Skeletal muscle tissue (tissue), 4 donors: Measurements from ENCODE around the gene JCHAIN. TPM values are rescaled to one million over a fixed set of nuclear protein-coding genes. Genes with fewer than 3 reads are reported as not detected.
"Not testable (repeated sequence)": the region's sequence is repeated elsewhere in the genome, so short reads cannot be mapped to it uniquely, and the experiment has no call there.

Experiments
- H3K27ac ChIP-seq: one replicate; pipeline ENCODE4 v1.7.0; 2013; ENCODE audit warnings: mild to moderate bottlenecking, low read depth, low read length, inconsistent platforms
- H3K27me3 ChIP-seq, 3 donors: one replicate each; pipeline ENCODE4 v1.7.0; 2013; ENCODE audit warnings: low read length in 3 of 3; ENCODE audit not compliant: control insufficient read depth in 3 of 3, insufficient read depth in 3 of 3
- H3K36me3 ChIP-seq, 3 donors: one replicate each; pipeline ENCODE4 v1.7.0; 2013; ENCODE audit warnings: low read length in 3 of 3; ENCODE audit not compliant: control insufficient read depth in 3 of 3, insufficient read depth in 3 of 3
- H3K4me1 ChIP-seq, 3 donors: one replicate each; pipeline ENCODE4 v1.7.0; 2013; ENCODE audit warnings: low read length in 3 of 3, mild to moderate bottlenecking in 3 of 3; ENCODE audit not compliant: control insufficient read depth in 3 of 3, insufficient read depth in 3 of 3
- H3K4me3 ChIP-seq, 3 donors: one replicate each; pipeline ENCODE4 v1.7.0; 2013; ENCODE audit warnings: low read length in 3 of 3
- H3K9ac ChIP-seq, 3 donors: one replicate each; pipeline ENCODE4 v1.7.0; 2013; ENCODE audit warnings: low read length in 3 of 3, mild to moderate bottlenecking in 3 of 3, moderate library complexity in 2 of 3, low read depth in 1 of 3
- H3K9me3 ChIP-seq, 3 donors: one replicate each; pipeline ENCODE4 v1.7.0; 2013; ENCODE audit warnings: low read length in 3 of 3; ENCODE audit not compliant: control insufficient read depth in 3 of 3
- total RNA-seq: library from RNA; depleted of rRNA; stranded (reverse); fragments of >200 nt; gene quantifications from one replicate; pipeline ENCODE4 v1.2.3, GENCODE V29; 2014
- donor health status: Osteomylitis.

The JCHAIN gene
- total RNA-seq, 1 donor from 2014 or later = 2.1 TPM

DNA sequence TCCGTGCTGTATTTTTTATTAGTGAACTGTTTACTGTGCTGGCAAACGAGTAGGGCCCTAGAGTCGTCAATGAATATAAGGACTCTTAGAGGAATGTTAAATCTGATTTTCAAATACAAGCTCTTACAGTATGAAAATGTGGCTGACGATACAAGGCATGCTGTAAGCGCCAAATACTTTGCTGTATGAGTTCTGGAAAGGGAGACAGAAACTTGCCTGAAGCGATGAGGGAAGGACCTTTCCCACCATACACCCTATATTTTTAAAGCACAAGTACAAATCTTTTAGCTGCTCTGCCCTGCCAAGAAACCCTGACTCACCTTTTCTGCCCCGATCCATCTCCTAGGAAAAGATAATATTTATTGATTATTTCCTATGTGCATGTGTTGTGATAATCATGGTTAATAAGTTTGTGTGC is 39.7 kb upstream of the JCHAIN start:
- H3K9me3 ChIP-seq = no peaks in the 10 kb centered on the region
- H3K9ac ChIP-seq = peak overlapping the region; percentile 83 to 88 (median 88)
- H3K27me3 ChIP-seq = no peaks in the 10 kb centered on the region
- H3K4me3 ChIP-seq = peak overlapping the region; percentile 79 to 92 (median 85)
- peaks cover 11 to 17% (median 11%) of the 10 kb centered on the region in 3 donors for H3K4me1 ChIP-seq
- H3K27ac ChIP-seq = peak overlapping the region; percentile 92
- no peaks in the 10 kb centered on the region for H3K36me3 ChIP-seq

DNA sequence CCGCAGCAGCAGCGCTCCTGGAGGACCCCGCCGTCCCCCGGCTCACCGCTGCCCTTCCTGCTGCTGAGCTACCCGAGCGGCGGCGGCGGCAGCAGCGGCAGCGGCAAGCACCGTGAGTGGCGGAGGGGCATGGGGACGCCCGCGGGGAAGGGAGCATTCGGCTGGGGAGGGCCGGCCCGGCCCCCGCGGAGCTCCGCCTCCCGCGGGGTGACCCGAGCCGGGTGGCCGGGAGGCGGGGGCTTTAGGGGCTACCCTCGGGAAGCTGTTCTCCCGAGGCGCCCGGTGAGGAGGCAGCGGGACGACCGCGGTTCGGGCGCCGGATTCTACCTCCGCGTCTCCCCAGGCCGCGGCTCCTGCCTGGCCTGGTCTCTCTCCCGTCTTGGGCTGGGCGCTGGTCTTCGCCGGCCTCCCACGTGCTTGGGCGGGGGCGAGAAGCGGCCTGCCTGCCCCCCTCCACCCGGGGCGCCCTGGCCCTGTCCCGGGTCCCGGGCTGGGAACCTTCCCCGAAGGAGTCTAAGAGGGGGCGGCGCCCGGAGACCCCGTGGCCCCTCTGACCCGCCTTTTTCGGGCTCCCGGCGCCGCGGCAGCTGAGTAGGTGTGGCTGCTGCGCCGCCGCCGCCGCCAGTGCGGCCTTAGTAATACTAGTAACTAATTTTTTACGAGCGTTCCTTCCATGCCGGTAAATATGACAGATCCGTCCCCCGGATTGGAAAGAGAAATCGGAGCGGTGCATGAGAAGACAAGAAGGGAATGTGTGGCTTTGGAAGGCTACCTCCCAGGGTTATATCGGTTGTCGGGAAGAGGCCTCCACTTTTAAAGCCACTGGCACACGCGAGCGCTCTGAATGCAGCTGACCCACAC is 39.1 kb upstream of the JCHAIN start:
- H3K4me1 ChIP-seq = peaks cover 11 to 17% (median 11%) of the 10 kb centered on the region in 3 donors
- H3K27me3 ChIP-seq = no peaks in the 10 kb centered on the region
- peak overlapping the region; percentile 83 to 88 (median 88) for H3K9ac ChIP-seq
- H3K27ac ChIP-seq = peak overlapping the region; percentile 92
- peak overlapping the region; percentile 79 to 92 (median 85) for H3K4me3 ChIP-seq
- no peaks in the 10 kb centered on the region for H3K36me3 ChIP-seq
- H3K9me3 ChIP-seq = no peaks in the 10 kb centered on the region

DNA sequence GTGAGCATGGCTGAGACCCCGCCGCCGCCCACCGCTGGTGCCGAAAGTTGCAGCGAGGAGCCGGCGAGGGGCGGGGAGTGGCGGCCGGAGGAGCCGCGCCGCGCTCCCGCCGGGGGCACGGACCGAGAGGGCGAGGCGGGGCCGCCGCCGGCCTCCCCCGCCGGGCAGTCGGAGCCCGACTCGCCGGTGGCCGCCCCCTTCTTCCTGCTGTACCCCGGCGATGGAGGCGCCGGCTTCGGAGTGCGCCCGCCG is 38.5 kb upstream of the JCHAIN start:
- Histone ChIP-seq H3K27me3 (no peaks in the 10 kb centered on the region), H3K4me3 (peak overlapping the region; percentile 79 to 92 (median 85)), H3K27ac (peak overlapping the region; percentile 92), H3K4me1 (peaks cover 11 to 17% (median 11%) of the 10 kb centered on the region in 3 donors), H3K9ac (peak overlapping the region; percentile 83 to 88 (median 88)), H3K9me3 (no peaks in the 10 kb centered on the region), H3K36me3 (no peaks in the 10 kb centered on the region)

DNA sequence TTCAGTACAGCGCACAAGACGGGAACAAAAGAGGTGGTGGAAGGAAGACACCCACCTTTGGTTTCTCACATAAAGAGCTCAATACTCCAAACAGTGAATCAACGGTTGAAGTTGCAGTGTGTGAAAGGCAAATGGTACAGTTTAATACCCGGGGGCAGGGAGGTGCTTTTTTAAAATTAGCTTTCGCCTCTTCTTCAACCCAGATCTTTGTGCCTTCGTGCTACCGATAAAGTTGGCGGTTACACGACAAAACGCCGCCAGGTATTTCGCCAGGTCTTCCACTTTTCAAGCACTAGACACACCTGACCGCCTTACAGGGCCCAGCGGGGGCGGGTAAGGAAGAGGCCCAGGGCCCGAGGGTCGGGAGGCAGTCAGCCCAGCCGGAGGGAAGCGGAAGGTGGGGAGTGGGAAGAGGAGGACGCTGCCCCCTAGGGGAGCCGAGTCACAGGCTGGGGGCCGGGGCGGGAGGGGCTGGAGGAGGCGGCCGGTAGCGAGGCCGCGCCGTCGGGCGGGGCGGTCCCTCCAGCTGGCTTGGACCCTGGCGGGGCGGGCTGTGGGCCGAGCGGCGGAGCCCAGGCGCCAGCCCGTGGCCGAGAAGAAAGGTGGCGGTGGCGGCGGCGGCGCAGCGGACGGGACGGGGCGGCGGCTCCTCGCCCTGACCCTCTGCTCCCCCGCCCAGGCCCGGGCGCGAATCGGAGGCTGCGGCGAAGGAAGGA is 38.1 kb upstream of the JCHAIN start:
- Histone ChIP-seq H3K27ac (peak overlapping the region; percentile 92), H3K27me3 (no peaks in the 10 kb centered on the region), H3K9me3 (no peaks in the 10 kb centered on the region), H3K4me1 (peaks cover 11 to 16% (median 11%) of the 10 kb centered on the region in 3 donors), H3K9ac (peak overlapping the region; percentile 83 to 88 (median 88)), H3K36me3 (no peaks in the 10 kb centered on the region), H3K4me3 (peak overlapping the region; percentile 79 to 92 (median 85))

DNA sequence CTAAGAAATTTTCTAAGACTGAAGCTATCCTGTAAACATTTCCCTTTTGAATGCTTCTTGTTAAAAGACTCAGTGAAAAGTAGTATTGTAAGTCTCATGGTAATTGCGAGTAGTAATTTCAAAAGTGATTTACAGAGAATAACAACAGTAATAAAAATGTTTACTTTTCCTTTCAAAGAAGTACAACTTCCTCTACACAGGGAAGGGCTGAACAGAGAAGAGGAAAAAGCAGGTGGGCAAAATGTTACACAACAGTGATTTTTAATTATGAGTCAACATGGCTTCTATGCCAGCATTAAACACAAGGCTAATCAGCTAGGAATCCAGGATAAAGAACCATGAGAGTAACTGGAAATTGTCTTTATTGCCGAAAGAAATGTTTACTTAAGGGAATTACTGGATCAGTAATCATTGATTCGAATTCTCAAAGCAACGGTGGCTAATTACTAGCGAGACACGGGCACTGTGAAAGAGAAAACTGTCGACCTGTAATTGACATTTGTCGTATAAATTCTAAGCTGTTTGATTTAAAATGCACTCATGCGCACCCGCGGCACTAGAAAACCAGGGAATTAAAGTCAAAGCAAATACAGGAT is 37.4 kb upstream of the JCHAIN start:
- no peaks in the 10 kb centered on the region for H3K36me3 ChIP-seq
- peak overlapping the region; percentile 83 to 88 (median 83) for H3K9ac ChIP-seq
- H3K27ac ChIP-seq = peak overlapping the region; percentile 92
- peak overlapping the region; percentile 66 to 85 (median 79) for H3K4me3 ChIP-seq
- no peaks in the 10 kb centered on the region for H3K27me3 ChIP-seq
- no peaks in the 10 kb centered on the region for H3K9me3 ChIP-seq
- H3K4me1 ChIP-seq = peaks cover 11 to 15% (median 11%) of the 10 kb centered on the region in 3 donors

DNA sequence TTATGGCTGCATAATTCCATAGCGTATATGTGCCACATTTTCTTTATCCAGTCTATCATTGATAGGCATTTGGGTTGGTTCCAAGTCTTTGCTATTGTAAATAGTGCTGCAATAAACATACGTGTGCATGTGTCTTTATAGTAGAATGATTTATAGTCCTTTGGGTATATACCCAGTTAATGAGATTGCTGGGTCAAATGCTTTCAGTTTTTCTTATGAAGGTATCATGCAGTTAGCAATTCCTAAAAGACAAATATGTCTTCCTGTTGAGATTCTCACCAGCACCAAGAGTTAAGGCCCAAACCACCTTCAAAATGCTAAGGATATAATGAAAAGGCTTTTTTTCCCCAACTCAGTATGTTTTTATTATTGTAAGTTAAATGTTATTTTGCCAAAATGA is 36.3 kb upstream of the JCHAIN start:
- H3K36me3 ChIP-seq, H3K27me3 ChIP-seq, H3K9ac ChIP-seq, H3K27ac ChIP-seq, H3K9me3 ChIP-seq, H3K4me3 ChIP-seq: not testable (repeated sequence)
- H3K4me1 ChIP-seq = peaks cover 11 to 15% (median 11%) of the 10 kb centered on the region in 3 donors

DNA sequence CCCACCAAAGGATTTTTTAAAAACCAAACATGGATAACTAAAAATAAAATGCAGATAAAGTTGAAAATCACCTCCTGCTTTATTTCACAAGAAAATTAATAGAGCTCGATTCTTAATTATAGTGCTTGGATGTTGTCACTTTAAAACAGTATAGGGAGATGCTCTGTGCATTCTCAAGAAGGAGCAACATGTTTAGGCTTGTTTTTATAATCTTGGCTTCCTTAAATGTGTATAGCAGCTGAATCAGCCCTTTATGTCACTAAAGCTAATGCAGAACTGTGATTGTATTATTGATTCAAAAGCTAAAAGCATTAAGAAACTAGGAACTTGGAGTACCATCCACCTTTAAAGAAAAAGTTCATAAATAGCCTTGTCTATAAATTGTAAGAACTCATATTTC is 35.0 kb upstream of the JCHAIN start:
- Histone ChIP-seq H3K27me3 (no peaks in the 10 kb centered on the region), H3K4me3 (no peak overlapping the region), H3K27ac (no peak overlapping the region), H3K9me3 (no peaks in the 10 kb centered on the region), H3K36me3 (no peaks in the 10 kb centered on the region), H3K4me1 (peaks cover 2 to 4% (median 2%) of the 10 kb centered on the region in 3 donors), H3K9ac (no peak overlapping the region)

DNA sequence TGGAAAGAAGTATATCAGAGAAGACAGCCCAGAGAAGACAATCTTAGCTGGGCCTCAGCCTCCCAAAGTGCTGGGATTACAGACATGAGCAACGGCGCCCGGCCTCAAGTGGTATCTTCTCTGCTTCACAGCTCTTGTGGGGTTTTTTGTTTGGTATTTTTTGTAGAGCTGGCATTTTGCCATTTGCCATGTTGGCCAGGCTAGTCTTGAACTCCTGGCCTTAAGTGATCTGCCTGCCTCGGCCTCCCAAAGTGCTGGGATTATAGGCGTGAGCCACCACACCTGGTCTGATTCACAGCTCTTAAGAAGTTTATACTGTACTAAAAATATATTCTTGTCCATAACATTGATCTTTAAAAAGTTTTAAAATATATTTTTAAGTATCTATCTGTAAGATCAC is 34.4 kb upstream of the JCHAIN start:
- Histone ChIP-seq H3K4me1 (no peaks in the 10 kb centered on the region), H3K9me3 (no peaks in the 10 kb centered on the region), H3K36me3 (no peaks in the 10 kb centered on the region), H3K4me3 (no peak overlapping the region), H3K27me3 (no peaks in the 10 kb centered on the region), H3K27ac (no peak overlapping the region), H3K9ac (no peak overlapping the region)

DNA sequence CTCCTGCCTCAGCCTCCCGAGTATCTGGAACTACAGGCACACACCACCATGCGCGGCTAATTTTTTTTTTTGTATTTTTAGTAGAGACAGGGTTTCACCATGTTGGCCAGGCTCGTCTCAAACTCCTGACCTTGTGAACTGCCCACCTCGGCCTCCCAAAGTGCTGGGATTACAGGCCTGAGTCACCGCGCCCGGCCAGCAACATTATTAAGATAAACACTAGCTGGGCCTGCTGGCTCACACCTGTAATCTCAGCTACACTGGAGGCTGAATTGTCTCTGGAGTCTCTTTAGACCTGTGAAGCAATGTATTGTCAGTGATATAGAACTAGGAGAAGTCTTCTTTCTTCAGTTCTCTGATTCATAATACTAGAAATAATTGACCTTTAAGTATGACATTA is 32.1 kb upstream of the JCHAIN start:
- not testable (repeated sequence) for H3K9ac ChIP-seq, H3K27ac ChIP-seq, H3K27me3 ChIP-seq, H3K36me3 ChIP-seq, H3K9me3 ChIP-seq, H3K4me1 ChIP-seq, H3K4me3 ChIP-seq

DNA sequence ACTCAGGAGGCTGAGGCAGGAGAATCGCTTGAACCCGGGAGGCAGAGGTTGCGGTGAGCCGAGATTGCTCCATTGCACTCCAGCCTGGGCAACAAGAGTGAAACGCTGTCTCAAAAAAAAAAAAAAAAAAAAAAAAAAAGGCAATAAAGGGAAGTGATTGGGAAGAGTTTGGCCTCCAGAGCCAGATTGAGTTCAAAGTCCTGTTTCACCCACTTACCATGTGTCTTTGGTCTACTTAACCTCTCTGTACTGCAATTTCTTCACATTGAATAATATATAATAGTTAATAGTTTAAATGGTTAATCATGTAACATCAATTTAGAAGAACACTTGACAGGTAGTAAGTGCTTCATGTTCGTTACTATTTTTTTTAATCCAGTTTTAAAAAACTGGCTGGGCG is 28.3 kb upstream of the JCHAIN start:
- not testable (repeated sequence) for H3K27ac ChIP-seq, H3K9ac ChIP-seq, H3K9me3 ChIP-seq, H3K36me3 ChIP-seq, H3K4me3 ChIP-seq, H3K27me3 ChIP-seq
- H3K4me1 ChIP-seq = peaks cover 12 to 16% (median 13%) of the 10 kb centered on the region in 3 donors
